GM19193 (cell line): ENCODE measurements around the gene DDX3Y.

Source experiments
- POLR2A ChIP-seq: IDR thresholded peaks from 4 replicates; pipeline ENCODE4 v1.6.1; 2011; ENCODE audit not compliant: insufficient read depth, insufficient read length; ENCODE audit errors: extremely low read depth

Gene DDX3Y

DNA sequence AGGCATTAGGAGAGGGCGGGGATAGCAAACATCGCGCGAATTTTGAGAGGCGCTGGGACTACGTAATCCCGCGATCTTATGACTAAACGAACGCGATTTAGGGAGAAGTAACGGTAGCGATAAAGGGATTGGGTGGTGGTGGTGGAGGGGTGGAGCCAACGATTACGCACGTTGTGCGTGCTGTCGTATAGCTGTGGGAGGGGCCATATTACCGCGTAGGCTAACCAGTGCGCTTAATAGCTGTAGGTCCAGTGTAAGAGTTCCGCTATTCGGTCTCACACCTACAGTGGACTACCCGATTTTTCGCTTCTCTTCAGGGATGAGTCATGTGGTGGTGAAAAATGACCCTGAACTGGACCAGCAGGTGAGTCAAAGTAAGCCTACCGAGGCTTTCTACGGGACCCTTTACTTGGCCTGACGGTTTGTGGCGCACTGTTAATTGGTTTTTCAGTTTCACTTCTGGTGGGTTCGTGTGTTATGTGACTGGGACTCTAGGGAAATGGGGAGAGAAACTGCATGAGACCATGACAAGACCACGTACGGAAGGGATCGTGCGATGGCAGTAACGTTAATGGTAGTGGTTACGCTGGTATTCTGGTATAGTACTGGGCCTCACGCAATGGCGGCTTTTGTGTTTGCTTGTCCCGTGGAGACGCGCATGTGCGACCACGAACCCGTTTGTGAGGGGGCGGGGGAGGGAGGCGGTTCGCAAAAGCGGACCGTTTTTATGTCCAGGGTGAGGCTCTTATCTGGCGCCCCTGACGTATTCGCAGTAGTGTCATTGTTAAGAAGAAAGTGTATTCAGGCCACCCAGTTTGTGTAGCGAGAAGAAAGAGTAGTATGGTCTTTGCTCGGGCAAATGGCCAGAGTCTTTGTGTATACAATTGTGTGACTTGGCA is at the start of gene DDX3Y:
Gene DDX3Y (plus strand): TSS at position 251 of the 899 bp plus-strand sequence. CDS start 69 bp downstream, at position 320.
- no peak for TF ChIP-seq POLR2A

DNA sequence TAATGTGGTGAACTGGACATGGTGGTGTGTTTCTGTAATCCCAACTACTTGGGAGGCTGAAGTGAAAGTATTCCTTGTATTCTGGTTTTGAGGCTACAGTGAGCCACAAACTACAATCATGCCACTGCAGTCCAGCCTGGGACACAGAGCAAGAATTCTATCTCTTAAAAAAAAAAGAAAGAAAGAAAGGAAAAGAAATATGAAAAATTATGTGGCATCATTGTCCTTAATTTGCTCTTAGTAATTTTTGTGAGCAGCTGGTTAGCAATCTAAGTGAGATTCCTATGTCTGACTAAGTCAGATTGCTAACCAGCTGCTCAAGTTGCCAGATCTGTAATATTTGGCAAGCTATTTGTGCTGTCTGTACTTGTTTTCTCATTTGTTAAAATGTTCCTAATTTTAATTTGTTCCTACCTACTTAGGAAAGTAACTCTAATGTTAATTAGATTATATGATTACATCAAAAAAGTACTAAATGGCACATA is 48.8 kb upstream of the DDX3Y start:
- TF ChIP-seq POLR2A, result no peak

DNA sequence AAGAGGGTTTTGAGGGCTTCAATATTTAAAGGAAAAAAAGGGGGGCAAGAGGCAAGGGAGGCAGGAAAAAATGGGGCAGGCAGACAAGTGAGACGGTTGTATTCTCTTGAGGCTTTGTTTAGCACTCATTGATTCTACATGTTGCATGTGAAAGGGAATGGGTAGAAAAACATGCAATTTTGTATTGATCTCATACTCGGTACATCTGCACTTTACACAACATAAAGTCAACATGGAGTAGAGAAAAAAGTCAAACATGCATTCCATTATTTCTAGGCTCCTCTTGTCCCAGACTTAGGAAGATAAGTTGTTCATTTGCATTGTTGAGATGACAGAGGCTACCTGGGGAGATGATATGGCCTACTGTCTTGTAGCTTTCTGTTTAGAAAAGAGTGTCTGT is 36.7 kb upstream of the DDX3Y start:
- TF ChIP-seq POLR2A, result no peak

DNA sequence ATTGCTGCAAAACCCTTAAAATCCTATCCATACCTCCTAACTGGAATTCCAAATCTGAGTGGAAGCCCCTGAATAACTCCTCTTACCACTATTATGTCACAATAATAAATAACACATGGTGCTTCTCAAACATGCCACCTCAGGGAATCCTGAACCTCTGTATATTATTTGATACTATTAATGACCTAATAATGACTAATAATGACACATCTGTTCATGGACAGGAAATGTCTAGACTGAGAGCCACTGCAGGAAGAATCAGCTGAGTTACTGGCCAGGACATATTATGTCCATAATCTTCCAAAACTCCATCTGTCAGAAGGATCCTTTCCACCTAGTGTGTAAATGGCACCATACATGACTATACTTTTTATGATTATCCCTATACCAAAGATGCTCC is 7.7 kb upstream of the DDX3Y start:
- TF ChIP-seq POLR2A, result no peak

DNA sequence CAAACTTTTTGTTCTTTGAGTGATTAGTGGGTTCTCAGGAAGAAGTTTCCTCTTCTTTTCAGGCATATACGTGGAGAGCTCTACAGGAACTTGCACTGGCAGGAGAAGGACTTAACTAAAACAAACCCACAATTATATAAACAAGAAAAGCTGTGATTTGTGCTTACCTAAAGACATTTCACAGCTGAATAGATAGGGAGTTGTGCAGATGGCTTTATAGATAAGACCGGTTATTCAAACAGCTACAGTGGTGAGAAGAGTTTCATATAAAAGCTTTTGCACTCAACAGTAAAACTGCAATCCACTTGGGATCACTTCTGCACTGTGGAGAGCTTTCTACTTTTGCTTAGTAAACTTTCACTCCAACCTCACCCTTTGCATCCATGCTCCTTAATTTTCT is 6.1 kb upstream of the DDX3Y start:
- no peak for TF ChIP-seq POLR2A

DNA sequence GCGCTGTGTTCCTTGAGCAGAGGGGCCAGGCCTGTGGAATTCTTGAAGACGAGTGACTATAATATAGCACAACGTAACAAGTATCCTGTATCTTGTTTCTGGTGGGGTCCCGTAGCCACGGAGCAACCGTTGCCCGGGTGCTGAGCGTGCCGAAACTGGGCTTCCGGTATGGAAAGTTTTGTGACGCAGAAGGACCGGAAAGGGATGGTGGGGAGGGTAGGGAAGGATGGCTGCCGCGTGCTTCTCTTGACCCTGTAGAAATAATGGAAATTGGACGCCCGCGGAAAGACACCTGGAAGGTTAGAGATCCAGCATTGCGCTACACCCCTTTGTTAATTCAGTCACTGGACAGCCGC is 827 bp downstream of the DDX3Y start:
- TF ChIP-seq POLR2A, result no peak

DNA sequence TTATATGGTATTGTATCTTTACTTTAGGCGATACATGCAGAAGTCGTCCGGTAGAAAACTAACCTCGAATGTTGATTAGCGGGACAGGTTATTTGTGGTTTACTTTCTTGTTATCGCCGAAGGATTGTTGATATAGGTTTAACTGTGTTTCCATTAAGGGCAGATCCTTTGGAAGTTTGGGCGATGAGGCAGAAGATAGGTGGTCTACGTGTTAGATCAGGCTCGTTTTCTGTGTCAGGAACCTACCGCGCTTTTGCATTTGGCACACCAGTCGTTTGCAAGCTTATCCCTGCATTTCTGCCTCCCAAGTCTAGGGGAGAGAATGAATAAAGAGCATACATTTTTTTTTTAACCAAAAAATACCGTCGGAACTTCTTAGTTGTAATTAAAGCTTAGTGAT is 1.2 kb downstream of the DDX3Y start:
- no peak for TF ChIP-seq POLR2A

DNA sequence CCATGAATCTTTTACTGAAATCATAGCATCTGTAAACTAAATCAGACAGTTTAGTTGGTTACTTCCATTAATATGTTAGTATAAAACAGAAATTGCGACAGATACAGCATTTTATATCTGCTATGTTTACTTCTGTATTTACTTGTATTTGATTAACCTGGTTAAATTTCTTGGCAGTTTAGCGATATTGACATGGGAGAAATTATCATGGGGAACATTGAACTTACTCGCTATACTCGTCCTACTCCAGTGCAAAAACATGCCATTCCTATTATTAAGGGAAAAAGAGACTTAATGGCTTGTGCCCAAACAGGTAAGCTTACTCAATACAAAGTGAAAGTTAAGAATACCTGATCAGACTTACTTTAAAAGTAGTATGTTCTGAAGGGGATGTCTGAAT is 8.9 kb downstream of the DDX3Y start:
- no peak for TF ChIP-seq POLR2A

DNA sequence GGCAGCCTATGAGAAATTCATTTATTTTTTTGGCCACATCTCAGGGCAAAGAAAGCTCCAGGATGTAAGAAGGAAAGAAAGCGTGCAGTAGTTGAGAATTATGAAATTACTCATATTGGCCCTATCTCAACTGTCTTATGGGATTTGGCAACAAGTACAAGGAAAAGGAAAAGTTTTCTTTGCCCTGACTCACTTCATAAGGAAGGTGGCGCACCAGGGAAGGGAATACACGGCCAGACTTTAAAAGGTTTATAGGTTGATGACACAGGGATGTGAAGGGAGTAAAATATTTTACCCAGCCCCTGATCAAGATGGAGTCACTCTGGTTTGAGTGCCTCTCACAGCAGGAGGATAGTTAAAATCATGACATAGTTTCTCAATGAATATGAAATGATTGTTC is 23.4 kb downstream of the DDX3Y start:
- no peak for TF ChIP-seq POLR2A

DNA sequence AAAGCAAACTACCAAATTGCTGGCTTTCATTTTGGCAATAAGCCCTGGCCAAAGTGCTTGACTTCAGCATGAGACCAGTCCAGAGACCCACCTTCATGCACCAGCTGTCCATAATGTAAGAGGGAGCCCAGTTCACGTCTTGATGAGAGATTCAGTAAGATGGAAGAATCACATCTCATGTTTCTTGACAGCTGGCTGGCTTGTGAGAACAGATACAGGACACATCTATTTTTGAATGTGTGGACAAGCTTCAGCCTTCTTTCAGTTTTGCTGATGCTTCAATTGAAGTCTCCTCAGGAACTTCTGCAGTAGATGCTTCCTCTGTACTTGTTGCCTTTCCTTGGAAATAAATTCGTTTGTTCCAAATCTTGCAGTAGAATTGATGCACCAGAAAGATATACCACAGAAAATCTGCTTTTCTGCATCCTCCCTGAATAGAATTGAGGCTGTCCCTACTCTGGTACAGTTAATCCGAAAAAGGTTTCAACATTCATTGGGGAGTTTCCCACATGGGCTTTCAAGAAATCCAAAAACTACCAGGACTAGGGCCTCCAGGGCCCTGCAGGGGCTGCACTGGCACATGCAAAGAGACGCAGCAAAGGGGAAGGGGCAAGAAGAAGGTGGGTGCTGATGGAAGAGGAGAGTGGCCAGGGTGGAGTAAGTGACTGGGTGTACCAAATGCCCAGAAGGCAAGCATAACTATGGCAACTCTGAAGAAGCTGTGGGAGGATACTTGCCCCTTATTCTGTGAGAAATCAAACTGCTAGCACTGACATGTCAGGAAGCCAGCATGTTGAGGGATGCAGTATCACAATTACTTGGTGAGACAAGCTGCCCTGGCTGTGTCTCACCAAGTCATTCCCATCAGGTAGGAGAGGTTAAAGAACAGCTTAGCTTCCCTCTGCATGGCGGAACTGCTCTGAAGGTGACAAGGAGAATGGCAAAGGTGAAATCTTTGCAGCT is 37.3 kb downstream of the DDX3Y start:
- TF ChIP-seq POLR2A, result no peak
